ENCODE data around the gene MOB3B. TPM values are rescaled to one million over a fixed set of nuclear protein-coding genes. Genes with fewer than 3 reads are reported as not detected.
A peak's percentile ranks its signal among the peaks of the same experiment; 100 is the strongest.
"Not testable (repeated sequence)": the region's sequence is repeated elsewhere in the genome, so short reads cannot be mapped to it uniquely, and the experiment has no call there.

MOB3B gene
- total RNA-seq, 1 donor from 2014 or later, result 0.91 TPM

- no peak for ATAC-seq
- no peak for DNase-seq (ENCODE audit: low spot score)
These were observed 102.9 kb downstream of the MOB3B start for GRCh38 chr9:27426511-27427271.

- no peak for DNase-seq (ENCODE audit: low spot score)
- no peak for ATAC-seq
These were observed 103.6 kb downstream of the MOB3B start for GRCh38 chr9:27425827-27426510.

DNA sequence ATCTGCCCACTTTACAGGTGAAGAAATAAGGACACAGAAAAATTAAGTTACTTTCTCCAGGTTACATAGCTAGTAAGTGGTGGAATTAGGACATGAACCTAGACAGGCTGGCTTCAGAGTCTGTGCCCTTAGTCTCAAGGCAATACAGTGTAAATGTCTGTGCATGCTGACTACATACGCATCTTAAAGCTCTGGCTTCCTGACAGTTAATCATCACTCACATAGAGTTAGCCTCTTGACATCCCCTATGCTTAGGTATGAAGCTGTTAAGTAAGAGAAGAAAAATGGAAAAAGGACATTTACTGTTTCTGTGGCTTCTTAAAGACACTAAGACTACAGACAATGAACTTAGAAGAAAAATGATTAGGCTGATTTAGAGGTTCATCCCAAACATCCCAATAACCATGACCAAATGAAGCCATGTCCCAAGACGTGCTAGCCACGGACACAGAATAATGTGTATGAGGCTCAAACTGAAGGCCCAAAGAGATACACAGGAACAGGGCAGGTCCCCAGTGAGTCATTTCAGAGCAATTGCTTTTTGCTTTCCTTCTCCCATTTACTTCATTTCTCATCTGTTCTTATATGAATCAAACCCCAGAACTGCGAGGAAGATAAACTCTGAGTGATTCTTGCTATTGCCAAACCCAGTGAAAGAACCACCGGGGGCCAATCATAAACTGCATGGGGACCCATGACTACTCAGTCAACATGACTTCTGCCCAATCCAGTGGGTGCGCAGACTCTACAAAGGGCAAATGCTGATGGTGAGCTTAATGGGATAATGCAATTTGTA lies 105.5 kb downstream of the MOB3B start:
- no peak for ATAC-seq
- no peak for DNase-seq (ENCODE audit: low spot score)

DNA sequence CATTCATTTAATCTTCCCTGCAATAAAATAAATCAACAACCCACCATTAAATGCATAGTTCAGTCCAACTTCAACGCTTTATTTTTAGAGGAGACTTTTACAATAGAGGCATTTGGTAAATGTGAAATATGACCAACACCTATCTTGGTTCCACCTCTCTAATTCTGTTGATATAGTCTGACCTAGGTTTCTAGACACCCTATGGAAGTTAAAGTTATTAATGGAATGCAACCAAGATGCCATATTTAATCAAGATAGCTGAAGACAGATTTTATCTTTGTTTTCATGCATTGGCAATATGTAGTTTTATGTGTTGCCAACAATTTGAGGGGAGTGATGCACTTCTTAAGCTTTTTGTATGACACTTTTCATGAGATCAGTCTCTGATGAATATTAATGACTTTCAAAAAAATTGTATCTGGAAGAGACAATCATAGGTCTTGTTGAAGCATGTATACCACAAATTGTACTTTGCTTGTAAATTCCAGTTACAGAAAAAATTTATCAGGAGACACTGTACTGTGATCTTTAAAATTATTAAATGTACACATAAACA lies 107.3 kb downstream of the MOB3B start:
- no peak for DNase-seq (ENCODE audit: low spot score)
- ATAC-seq, result no peak

DNA sequence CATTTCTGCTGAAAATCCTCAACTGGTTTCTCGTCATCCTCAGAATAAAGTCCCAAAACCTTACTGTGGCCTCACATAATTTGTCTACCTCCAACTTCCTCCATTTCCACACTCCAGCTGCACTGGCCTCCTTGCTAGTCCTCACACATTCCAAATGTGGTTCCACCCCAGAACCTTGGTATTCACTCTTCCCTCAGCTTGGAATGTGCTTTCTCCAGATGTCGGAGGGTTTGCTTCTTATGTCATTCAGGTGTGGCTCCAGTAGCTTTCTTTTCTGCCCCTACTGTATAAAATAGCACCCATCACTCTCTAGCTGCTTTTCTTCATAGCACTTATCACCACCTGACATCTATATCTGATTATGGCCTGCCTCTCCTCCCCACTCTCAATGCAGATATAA lies 108.0 kb downstream of the MOB3B start:
- ATAC-seq (no peak), DNase-seq (ENCODE audit: low spot score) (no peak)

GRCh38 chr9:27419558-27419957 lies 110.1 kb downstream of the MOB3B start:
- ATAC-seq; DNase-seq (ENCODE audit: low spot score): not testable (repeated sequence)

DNA sequence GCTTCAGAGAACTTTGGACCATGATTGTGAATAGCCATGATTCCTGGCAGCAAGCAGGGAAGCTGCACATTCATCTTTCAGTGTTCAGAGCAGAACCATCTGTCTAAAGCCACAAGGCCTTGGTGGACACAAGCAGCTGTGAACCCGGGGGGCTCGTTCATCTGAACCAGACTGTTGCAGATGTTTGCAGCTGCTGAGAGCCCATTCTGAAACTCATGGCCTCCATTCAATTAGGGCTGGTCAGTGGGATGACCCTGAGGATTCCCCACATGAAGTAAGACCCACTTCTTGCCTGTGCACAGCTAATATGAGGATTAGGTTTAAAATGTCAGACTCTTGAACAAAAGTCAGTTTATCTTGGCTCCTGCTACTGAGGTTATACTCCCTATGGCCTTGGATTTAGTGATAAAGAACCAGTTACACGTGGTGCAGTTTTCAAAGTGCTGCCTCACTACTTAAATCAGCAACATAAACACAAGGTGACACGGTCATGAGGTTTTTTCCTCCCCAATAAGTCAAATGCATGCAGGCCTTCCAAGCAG lies 115.3 kb downstream of the MOB3B start:
- ATAC-seq (peak; percentile 75), DNase-seq (ENCODE audit: low spot score) (no peak)

GRCh38 chr9:27413511-27414219 lies 115.9 kb downstream of the MOB3B start:
- DNase-seq (ENCODE audit: low spot score) (no peak), ATAC-seq (peak; percentile 76)

- ATAC-seq (peak; percentile 12), DNase-seq (ENCODE audit: low spot score) (no peak)
These were observed 116.7 kb downstream of the MOB3B start for GRCh38 chr9:27412963-27413362.

GRCh38 chr9:27412081-27412480 lies 117.5 kb downstream of the MOB3B start:
- no peak for ATAC-seq
- no peak for DNase-seq (ENCODE audit: low spot score)

DNA sequence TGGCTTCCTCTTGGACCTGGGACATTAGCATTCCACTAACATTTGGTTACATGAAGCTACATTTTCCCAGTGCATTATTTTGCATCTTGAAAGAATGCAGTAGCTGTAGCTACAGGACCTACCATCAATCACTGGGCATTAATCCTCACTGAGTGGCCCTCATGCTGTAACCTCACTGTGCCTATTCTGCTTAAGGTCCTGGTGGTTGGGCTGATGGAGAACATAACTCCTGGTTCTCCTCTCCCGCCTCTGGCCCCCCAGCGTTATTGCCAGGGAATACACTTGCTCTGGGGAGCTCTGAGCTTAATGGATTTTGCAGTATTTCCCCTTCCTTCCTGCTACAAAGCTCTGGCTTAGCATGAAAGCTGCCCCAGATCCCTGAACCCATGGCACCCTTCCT lies 121.1 kb downstream of the MOB3B start:
- no peak for DNase-seq (ENCODE audit: low spot score)

GRCh38 chr9:27408001-27408400 lies 121.6 kb downstream of the MOB3B start:
- ATAC-seq (no peak), DNase-seq (ENCODE audit: low spot score) (no peak)

More for the DNA sequence above, 121.1 kb downstream of the MOB3B start:
- ATAC-seq, result no peak

- no peak for DNase-seq (ENCODE audit: low spot score)
- ATAC-seq, result peak; percentile 43
These were observed 122.1 kb downstream of the MOB3B start for GRCh38 chr9:27407491-27407890.

DNA sequence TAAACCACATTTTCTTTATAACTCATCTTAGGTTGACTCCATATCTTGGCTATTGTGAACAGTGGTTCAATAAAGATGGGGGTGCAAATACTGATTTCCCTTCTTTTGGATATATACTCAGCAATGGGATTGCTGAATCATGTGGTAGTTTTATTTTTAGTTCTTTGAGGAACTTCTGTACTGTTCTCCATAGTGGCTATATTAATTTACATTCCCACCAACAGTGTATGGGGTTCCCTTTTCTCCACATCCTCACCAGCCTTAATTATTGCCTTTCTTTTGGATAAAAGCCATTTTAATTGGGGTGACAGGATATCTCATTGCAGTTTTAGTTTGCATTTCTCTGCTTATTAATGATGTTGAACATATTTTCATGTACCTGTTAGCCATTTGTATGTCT lies 125.0 kb downstream of the MOB3B start:
- no peak for DNase-seq (ENCODE audit: low spot score)
- no peak for ATAC-seq

- no peak for DNase-seq (ENCODE audit: low spot score)
- ATAC-seq, result no peak
These were observed 127.0 kb downstream of the MOB3B start for GRCh38 chr9:27402626-27403025.

- ATAC-seq (no peak), DNase-seq (ENCODE audit: low spot score) (no peak)
These were observed 129.2 kb downstream of the MOB3B start for GRCh38 chr9:27400334-27400880.

- no peak for ATAC-seq
- DNase-seq (ENCODE audit: low spot score), result no peak
These were observed 130.5 kb downstream of the MOB3B start for GRCh38 chr9:27398982-27399653.

DNA sequence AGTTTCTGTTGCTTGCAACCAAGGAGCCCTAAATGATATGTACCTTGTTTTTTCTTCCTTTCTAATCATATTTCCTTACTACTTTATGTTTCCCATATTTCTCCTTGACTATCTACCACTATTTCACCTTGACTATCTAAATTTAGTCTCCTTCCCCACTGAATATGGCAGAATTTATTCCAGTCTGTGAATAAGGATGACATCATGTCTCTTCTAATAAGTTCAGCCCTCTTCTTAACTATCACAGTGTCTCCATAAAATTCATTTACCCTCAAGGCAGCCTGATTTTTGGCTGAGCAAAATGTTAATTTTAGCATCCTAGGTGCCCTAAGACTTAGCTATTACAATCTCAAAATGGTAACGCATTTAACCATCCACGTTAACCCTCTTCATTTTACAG lies 133.1 kb downstream of the MOB3B start:
- ATAC-seq (no peak), DNase-seq (ENCODE audit: low spot score) (no peak)

DNA sequence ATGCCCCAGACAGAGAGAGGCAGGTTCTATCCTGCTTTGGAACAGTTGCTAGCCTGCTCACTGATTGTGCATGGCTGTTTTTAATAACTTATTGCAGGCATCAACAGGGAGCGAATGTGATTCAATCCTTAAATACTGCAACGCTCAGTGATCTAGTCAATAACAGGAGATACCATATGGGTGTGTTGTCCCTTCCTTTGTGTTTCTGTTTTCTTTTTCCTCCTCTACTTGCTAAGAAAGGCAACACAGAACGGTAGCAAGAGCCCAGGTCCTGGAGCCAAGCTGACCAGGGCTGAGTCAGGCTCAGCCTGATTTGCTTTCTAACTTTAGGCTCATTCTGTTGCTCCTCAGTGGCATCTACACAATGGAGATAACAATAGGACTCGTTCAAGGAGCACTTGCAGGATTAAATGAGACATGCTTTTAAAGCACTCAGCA lies 134.1 kb downstream of the MOB3B start:
- DNase-seq (ENCODE audit: low spot score) (no peak), ATAC-seq (no peak)

DNA sequence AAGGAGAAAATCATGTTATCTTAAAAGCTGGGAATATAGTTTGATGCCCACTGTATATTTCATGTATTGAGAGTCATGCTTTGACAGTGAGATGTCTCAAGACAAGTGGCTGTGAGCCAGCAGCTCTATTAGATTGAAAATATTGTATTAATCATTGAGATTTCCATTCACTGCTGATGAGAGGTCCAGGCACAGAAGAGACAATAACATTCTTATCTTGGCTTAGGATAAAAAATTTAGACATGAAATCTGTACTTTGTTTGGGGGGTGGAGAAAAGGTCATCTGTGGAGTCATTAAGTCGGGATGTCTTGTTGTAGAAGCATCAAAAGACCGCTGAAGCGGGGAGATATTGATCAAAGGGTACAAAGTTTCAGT lies 134.8 kb downstream of the MOB3B start:
- ATAC-seq (no peak), DNase-seq (ENCODE audit: low spot score) (no peak)

All from left lobe of liver (tissue), 2 donors.